Measurements from ENCODE around the gene PTGDS. TPM values are rescaled to one million over a fixed set of nuclear protein-coding genes. Genes with fewer than 3 reads are reported as not detected.

Gene PTGDS
- polyA plus RNA-seq, 1 donor from 2014 or later, result 2.0 TPM

DNA sequence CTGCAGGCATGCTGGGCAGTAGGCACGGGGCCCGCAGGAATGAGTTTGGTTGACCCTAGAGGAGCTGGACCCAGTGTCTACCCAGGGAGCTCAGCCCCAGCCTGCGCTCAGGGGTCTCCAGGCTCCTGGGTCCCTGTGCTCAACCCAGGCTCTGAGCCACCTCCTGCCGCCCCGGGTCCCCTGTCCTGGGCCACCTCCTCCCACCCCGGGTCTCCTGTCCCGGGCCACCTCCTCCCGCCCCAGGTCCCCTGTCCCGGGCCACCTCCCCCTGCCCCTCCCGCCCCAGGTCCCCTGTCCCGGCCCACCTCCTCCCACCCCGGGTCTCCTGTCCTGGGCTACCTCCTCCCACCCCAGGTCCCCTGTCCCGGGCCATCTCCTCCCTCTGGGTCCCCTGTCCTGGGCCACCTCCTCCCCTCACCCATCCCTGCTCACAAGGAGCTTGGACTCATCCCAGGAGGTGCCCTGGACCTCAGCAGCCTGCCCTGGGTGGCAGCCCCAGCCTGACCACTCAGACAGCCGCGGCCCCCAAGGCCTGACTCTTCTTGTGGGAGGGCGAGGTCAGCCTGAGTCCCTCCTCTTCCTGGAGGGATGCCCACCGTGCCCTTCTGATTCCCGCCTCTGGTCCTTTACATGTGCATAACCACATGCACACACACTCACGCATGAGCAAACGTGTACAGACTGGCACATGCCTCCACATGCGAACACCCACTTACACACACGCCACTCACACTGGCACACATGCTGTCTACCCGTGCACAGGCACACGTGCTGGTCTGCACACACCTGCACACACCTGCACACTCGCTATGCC is 22.8 kb upstream of the PTGDS start:
- Histone ChIP-seq H3K9ac (ENCODE audit: low read length) (no peak overlapping the region), H3K27ac (ENCODE audit: low read length) (no peak overlapping the region)

DNA sequence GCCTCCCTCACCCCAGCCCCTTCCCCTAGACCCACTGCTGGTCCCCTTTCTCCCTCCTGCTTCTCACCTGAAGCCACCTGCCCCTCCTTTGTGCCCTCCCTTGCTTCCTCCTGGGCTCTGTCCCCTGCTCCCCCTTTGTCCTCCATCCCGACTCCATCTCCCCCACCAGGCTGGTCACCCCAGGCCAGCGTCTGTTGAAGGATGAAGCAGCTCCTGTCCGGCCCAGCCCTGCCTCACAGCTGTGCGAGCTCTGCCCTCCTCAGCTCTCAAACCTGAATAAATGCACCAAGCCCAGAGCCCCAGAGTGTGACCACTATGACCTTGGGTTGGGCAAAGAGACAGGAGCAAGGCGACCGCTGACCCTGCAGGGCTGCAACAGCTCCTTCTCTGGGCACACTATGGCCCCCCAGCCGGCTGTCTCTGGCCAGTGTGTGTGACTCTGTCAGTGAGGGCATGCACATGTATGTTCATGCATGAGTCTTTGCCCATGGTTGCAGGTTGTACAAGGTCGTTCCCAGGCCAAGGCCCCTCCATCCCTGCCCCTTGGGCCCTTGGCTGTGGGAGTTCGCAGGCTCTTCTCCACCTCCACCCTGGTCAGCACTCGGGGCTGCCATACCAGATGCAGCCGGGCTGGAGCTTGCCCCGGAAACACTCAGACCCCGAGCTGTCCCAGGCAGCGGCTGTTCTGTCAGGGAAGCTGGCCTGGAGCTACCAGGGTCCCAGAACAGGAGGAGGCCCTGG is 21.9 kb upstream of the PTGDS start:
- Histone ChIP-seq H3K9me2 (ENCODE audit: insufficient read depth, low read length) (no peaks in the 10 kb centered on the region), H3F3A (ENCODE audit: insufficient read depth, low read length, poor library complexity, severe bottlenecking) (no peaks in the 10 kb centered on the region), H3K9ac (ENCODE audit: low read length) (no peak overlapping the region), H3K36me3 (ENCODE audit: insufficient read depth, low read length) (no peaks in the 10 kb centered on the region), H3K79me2 (replicated peaks; ENCODE audit: insufficient read depth, low read length) (no peaks in the 10 kb centered on the region), H3K4me2 (ENCODE audit: low read length) (no peak overlapping the region), H4K20me1 (ENCODE audit: insufficient read depth) (no peaks in the 10 kb centered on the region), H3K4me3 (ENCODE audit: low read length) (no peak overlapping the region), H3K27ac (ENCODE audit: low read length) (no peak overlapping the region), H2AFZ (ENCODE audit: low read depth, low read length) (no peak overlapping the region), H3K27me3 (ENCODE audit: insufficient read depth, low read depth, low read length) (no peaks in the 10 kb centered on the region), H3K9me3 (ENCODE audit: low read length) (no peaks in the 10 kb centered on the region)
- TF ChIP-seq, protein P1, sequence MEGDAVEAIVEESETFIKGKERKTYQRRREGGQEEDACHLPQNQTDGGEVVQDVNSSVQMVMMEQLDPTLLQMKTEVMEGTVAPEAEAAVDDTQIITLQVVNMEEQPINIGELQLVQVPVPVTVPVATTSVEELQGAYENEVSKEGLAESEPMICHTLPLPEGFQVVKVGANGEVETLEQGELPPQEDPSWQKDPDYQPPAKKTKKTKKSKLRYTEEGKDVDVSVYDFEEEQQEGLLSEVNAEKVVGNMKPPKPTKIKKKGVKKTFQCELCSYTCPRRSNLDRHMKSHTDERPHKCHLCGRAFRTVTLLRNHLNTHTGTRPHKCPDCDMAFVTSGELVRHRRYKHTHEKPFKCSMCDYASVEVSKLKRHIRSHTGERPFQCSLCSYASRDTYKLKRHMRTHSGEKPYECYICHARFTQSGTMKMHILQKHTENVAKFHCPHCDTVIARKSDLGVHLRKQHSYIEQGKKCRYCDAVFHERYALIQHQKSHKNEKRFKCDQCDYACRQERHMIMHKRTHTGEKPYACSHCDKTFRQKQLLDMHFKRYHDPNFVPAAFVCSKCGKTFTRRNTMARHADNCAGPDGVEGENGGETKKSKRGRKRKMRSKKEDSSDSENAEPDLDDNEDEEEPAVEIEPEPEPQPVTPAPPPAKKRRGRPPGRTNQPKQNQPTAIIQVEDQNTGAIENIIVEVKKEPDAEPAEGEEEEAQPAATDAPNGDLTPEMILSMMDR (IDR thresholded peaks at IDR 0.05; ENCODE audit: poor library complexity, severe bottlenecking), result no peak
- TF ChIP-seq SMC3 (conservative IDR thresholded peaks at IDR 0.05; ENCODE audit: poor library complexity) (no peak), RAD21 (conservative IDR thresholded peaks at IDR 0.05) (no peak), TAF1 (IDR thresholded peaks at IDR 0.05; ENCODE audit: low read depth) (no peak), EZH2 (IDR thresholded peaks at IDR 0.05; ENCODE audit: borderline replicate concordance, insufficient read depth, low read length, poor library complexity, severe bottlenecking) (no peak), POLR2AphosphoS5 (IDR thresholded peaks at IDR 0.05) (no peak), MXI1 (conservative IDR thresholded peaks at IDR 0.05; ENCODE audit: poor library complexity, severe bottlenecking) (no peak)
- TF ChIP-seq, protein P2, sequence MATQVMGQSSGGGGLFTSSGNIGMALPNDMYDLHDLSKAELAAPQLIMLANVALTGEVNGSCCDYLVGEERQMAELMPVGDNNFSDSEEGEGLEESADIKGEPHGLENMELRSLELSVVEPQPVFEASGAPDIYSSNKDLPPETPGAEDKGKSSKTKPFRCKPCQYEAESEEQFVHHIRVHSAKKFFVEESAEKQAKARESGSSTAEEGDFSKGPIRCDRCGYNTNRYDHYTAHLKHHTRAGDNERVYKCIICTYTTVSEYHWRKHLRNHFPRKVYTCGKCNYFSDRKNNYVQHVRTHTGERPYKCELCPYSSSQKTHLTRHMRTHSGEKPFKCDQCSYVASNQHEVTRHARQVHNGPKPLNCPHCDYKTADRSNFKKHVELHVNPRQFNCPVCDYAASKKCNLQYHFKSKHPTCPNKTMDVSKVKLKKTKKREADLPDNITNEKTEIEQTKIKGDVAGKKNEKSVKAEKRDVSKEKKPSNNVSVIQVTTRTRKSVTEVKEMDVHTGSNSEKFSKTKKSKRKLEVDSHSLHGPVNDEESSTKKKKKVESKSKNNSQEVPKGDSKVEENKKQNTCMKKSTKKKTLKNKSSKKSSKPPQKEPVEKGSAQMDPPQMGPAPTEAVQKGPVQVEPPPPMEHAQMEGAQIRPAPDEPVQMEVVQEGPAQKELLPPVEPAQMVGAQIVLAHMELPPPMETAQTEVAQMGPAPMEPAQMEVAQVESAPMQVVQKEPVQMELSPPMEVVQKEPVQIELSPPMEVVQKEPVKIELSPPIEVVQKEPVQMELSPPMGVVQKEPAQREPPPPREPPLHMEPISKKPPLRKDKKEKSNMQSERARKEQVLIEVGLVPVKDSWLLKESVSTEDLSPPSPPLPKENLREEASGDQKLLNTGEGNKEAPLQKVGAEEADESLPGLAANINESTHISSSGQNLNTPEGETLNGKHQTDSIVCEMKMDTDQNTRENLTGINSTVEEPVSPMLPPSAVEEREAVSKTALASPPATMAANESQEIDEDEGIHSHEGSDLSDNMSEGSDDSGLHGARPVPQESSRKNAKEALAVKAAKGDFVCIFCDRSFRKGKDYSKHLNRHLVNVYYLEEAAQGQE (IDR thresholded peaks at IDR 0.05; ENCODE audit: borderline replicate concordance), result no peak

More for the DNA sequence above, 22.8 kb upstream of the PTGDS start:
- Histone ChIP-seq H3K36me3 (ENCODE audit: insufficient read depth, low read length) (no peaks in the 10 kb centered on the region), H3K9me2 (ENCODE audit: insufficient read depth, low read length) (no peaks in the 10 kb centered on the region), H3K27me3 (ENCODE audit: insufficient read depth, low read depth, low read length) (no peaks in the 10 kb centered on the region), H3K4me2 (ENCODE audit: low read length) (no peak overlapping the region), H4K20me1 (ENCODE audit: insufficient read depth) (no peaks in the 10 kb centered on the region), H3K9me3 (ENCODE audit: low read length) (no peaks in the 10 kb centered on the region), H3F3A (ENCODE audit: insufficient read depth, low read length, poor library complexity, severe bottlenecking) (no peaks in the 10 kb centered on the region), H3K79me2 (replicated peaks; ENCODE audit: insufficient read depth, low read length) (no peaks in the 10 kb centered on the region), H2AFZ (ENCODE audit: low read depth, low read length) (no peak overlapping the region), H3K4me3 (ENCODE audit: low read length) (no peak overlapping the region)
- TF ChIP-seq MXI1 (conservative IDR thresholded peaks at IDR 0.05; ENCODE audit: poor library complexity, severe bottlenecking) (no peak), EP300 (conservative IDR thresholded peaks at IDR 0.05; ENCODE audit: poor library complexity, severe bottlenecking) (no peak), POLR2AphosphoS5 (IDR thresholded peaks at IDR 0.05) (no peak), EZH2 (IDR thresholded peaks at IDR 0.05; ENCODE audit: borderline replicate concordance, insufficient read depth, low read length, poor library complexity, severe bottlenecking) (no peak), RAD21 (conservative IDR thresholded peaks at IDR 0.05) (no peak), TAF1 (IDR thresholded peaks at IDR 0.05; ENCODE audit: low read depth) (no peak), SMC3 (conservative IDR thresholded peaks at IDR 0.05; ENCODE audit: poor library complexity) (no peak)
- TF ChIP-seq, protein P2 (IDR thresholded peaks at IDR 0.05; ENCODE audit: borderline replicate concordance), result no peak
- TF ChIP-seq, protein P1 (IDR thresholded peaks at IDR 0.05; ENCODE audit: poor library complexity, severe bottlenecking), result no peak

All from neural cell (in vitro differentiated cells).